Endometrial microvascular endothelial cells (primary cell): Measurements from ENCODE around the gene CD22. TPM values are rescaled to one million over a fixed set of nuclear protein-coding genes. Genes with fewer than 3 reads are reported as not detected.

Source experiments
- total RNA-seq: library from RNA; depleted of rRNA; stranded (reverse); fragments of >200 nt; gene quantifications from one replicate; pipeline ENCODE4 v1.2.3, GENCODE V29; 2015; ENCODE audit errors: inconsistent ontology term

Gene CD22
- total RNA-seq, 1 donor from 2014 or later, result 5.8 TPM

Other genes with a start within 250 kb of the CD22 start
- not detected for gene FXYD3, start 213.4 kb upstream of the CD22 start, total RNA-seq
- not detected for gene LGI4, start 194.1 kb upstream of the CD22 start, total RNA-seq
- gene FXYD1, start 190.4 kb upstream of the CD22 start, total RNA-seq, result not detected
- not detected for gene FXYD7, start 185.9 kb upstream of the CD22 start, total RNA-seq
- gene FXYD5, start 174.5 kb upstream of the CD22 start, total RNA-seq, result 194 TPM
- gene FAM187B, start 100.4 kb upstream of the CD22 start, total RNA-seq, result not detected
- 0.09 TPM for gene LSR, start 80.2 kb upstream of the CD22 start, total RNA-seq
- gene USF2, start 60.2 kb upstream of the CD22 start, total RNA-seq, result 61.4 TPM
- not detected for gene HAMP, start 46.7 kb upstream of the CD22 start, total RNA-seq
- 16.0 TPM for gene MAG, start 37.0 kb upstream of the CD22 start, total RNA-seq
- gene FFAR1, start 18.7 kb downstream of the CD22 start, total RNA-seq, result not detected
- gene FFAR3, start 29.3 kb downstream of the CD22 start, total RNA-seq, result not detected
- gene GPR42, start 41.9 kb downstream of the CD22 start, total RNA-seq, result not detected
- gene FFAR2, start 119.1 kb downstream of the CD22 start, total RNA-seq, result not detected
- gene KRTDAP, start 161.3 kb downstream of the CD22 start, total RNA-seq, result not detected
- gene DMKN, start 184.5 kb downstream of the CD22 start, total RNA-seq, result not detected
- gene SBSN, start 199.1 kb downstream of the CD22 start, total RNA-seq, result not detected
- gene GAPDHS, start 204.3 kb downstream of the CD22 start, total RNA-seq, result not detected
- gene TMEM147, start 216.4 kb downstream of the CD22 start, total RNA-seq, result 87.1 TPM
- not detected for gene ATP4A, start 234.5 kb downstream of the CD22 start, total RNA-seq